Colonic mucosa (tissue), 4 donors: ENCODE data around the gene ESD. TPM values are rescaled to one million over a fixed set of nuclear protein-coding genes. Genes with fewer than 3 reads are reported as not detected.
"Not testable (repeated sequence)": the region's sequence is repeated elsewhere in the genome, so short reads cannot be mapped to it uniquely, and the experiment has no call there.

Experiments
- DNase-seq: peaks from one replicate; pipeline ENCODE4 v3.0.0-alpha.2; 2020
- H3K27ac ChIP-seq: fragments of 200-600 bp; one replicate; pipeline ENCODE4 v1.8.0; 2021
- H3K27me3 ChIP-seq: fragments of 200-600 bp; one replicate; pipeline ENCODE4 v1.8.0; 2021
- H3K36me3 ChIP-seq: fragments of 200-600 bp; one replicate; pipeline ENCODE4 v1.8.0; 2021
- H3K4me1 ChIP-seq: fragments of 200-600 bp; one replicate; pipeline ENCODE4 v1.8.0; 2021; ENCODE audit warnings: mild to moderate bottlenecking
- H3K4me3 ChIP-seq: fragments of 200-600 bp; one replicate; pipeline ENCODE4 v1.8.0; 2021
- H3K9ac ChIP-seq, 2 donors: one replicate each; pipeline ENCODE4 v1.7.0; 2013; ENCODE audit warnings: control low read depth in 2 of 2, low read depth in 2 of 2, low read length in 2 of 2
- H3K9me3 ChIP-seq: fragments of 200-600 bp; one replicate; pipeline ENCODE4 v1.8.0; 2021
- CTCF ChIP-seq: fragments of 200-600 bp; IDR thresholded peaks from one replicate; pipeline ENCODE4 v1.8.0; 2022; ENCODE audit warnings: antibody characterized with exemption, mild to moderate bottlenecking
- intact Hi-C: fragments of 100-400 bp; cut with DNase I; formaldehyde crosslinking; loops from one replicate; pipeline ENCODE4 v1.14.1; 2022
- total RNA-seq, 2 donors: library from RNA; stranded (reverse); fragmentation: NEBNext Ultra II Directional in 1 of 2; extraction: Animal tissue kit (Norgen Biotek cat#: 25700) in 1 of 2; gene quantifications; one replicate each; pipeline ENCODE4 v1.2.1, GENCODE V29; 2021
- donor health status: healthy.
- donor health status: DM: no; HTN: no; CAD: no.
- donor health status: DM: no; HTN: no; CAD: no.

ESD gene
- total RNA-seq, 2 donors from 2014 or later, result 100 to 122 TPM

DNA sequence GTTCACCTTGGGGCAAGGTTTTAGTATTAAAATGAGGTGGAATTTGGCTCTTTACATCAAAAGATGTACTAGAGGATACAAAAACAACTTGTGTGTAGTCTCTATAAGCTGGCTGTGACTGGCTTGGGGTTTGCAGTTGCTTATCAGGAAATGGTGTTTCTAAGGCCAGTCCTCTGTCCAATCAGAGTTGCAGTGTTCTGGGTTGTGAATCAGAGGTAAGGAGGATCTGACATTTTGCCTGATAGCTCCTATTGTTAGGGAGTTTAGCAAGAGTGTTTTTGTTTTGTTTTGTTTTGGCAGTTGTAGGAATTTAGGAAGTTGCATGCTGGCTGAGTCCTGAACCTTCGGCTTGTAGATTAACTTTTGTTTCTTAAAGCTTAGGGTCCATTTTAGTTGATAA, 20.1 kb upstream of the ESD start:
- Histone ChIP-seq H3K9me3 (no peaks in the 10 kb centered on the region), H3K4me1 (no peaks in the 10 kb centered on the region), H3K27me3 (no peaks in the 10 kb centered on the region), H3K9ac (no peak overlapping the region), H3K27ac (no peak overlapping the region), H3K36me3 (no peaks in the 10 kb centered on the region), H3K4me3 (no peak overlapping the region)
- DNase-seq, result no peak
- intact Hi-C loops, result no loop called here
- TF ChIP-seq CTCF, result no peak

- Histone ChIP-seq H3K9me3 (no peaks in the 10 kb centered on the region), H3K27me3 (no peaks in the 10 kb centered on the region), H3K4me3 (no peak overlapping the region), H3K36me3 (no peaks in the 10 kb centered on the region), H3K27ac (no peak overlapping the region), H3K4me1 (no peaks in the 10 kb centered on the region), H3K9ac (no peak overlapping the region)
- DNase-seq, result no peak
- TF ChIP-seq CTCF, result no peak
- intact Hi-C loops, result no loop called here
These were observed 19.4 kb upstream of the ESD start for GRCh38 chr13:46816371-46816770.

GRCh38 chr13:46812301-46812797, 15.4 kb upstream of the ESD start:
- no peak for TF ChIP-seq CTCF
- H3K4me3 ChIP-seq, result no peak overlapping the region
- no peaks in the 10 kb centered on the region for H3K27me3 ChIP-seq

DNA sequence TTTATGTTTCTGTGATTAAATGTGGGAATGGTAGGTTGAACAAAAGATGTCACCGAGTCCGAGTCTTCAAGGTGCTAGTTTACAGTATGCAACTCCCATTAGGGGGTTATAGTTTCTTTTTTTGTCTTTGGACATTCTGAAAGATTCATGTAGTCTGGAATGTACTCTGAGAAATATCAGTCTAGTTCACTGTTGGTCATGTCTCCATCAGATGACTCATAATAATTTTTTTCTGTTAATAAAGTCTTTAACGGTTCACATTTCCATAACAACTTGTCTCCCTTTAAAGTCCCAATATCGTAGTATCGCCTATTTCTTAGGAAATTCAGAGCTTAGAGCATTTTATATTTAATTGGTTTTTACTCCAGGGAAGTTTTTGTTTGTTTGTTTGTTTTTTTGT, 13.5 kb upstream of the ESD start:
- Histone ChIP-seq H3K9me3 (no peaks in the 10 kb centered on the region), H3K4me3 (no peak overlapping the region), H3K9ac (no peak overlapping the region), H3K27ac (no peak overlapping the region), H3K4me1 (no peaks in the 10 kb centered on the region), H3K36me3 (no peaks in the 10 kb centered on the region), H3K27me3 (no peaks in the 10 kb centered on the region)
- no peak for DNase-seq
- no peak for TF ChIP-seq CTCF
- intact Hi-C loops, result no loop called here

More at GRCh38 chr13:46812301-46812797, 15.4 kb upstream of the ESD start:
- Histone ChIP-seq H3K9ac (no peak overlapping the region), H3K4me1 (no peaks in the 10 kb centered on the region), H3K36me3 (no peaks in the 10 kb centered on the region), H3K27ac (no peak overlapping the region), H3K9me3 (no peaks in the 10 kb centered on the region)
- no peak for DNase-seq
- intact Hi-C loops, result no loop called here

DNA sequence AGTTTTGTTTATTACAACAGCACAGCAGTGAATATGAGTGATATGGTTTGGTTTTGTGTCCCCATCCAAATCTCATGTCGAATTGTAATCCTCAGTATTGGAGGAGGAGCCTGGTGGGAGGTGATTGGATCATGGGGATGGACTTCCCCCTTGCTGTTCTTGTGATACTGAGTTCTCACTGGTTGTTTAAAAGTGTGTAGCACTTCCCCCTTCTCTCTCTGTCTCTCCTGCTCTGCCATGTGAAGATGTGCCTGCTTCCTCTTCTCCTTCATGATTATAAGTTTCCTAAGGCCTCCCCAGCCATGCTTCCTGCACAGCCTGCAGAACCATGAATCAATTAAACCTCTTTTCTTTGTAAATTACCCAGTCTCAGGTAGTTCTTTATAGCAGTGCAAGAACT, 8.0 kb upstream of the ESD start:
- intact Hi-C loops, H3K27me3 ChIP-seq, H3K36me3 ChIP-seq, H3K4me1 ChIP-seq, H3K9me3 ChIP-seq, H3K4me3 ChIP-seq, H3K9ac ChIP-seq, H3K27ac ChIP-seq, DNase-seq: not testable (repeated sequence)

GRCh38 chr13:46804391-46804815, 7.4 kb upstream of the ESD start:
- H3K4me1 ChIP-seq, result no peaks in the 10 kb centered on the region
- TF ChIP-seq CTCF, result no peak
- DNase-seq, result no peak

More at GRCh38 chr13:46804391-46804815, 7.4 kb upstream of the ESD start:
- intact Hi-C loops, result no loop called here
- H3K9ac ChIP-seq, result no peak overlapping the region
- no peaks in the 10 kb centered on the region for H3K9me3 ChIP-seq
- no peaks in the 10 kb centered on the region for H3K36me3 ChIP-seq
- H3K27me3 ChIP-seq, result no peaks in the 10 kb centered on the region
- H3K4me3 ChIP-seq, result no peak overlapping the region
- H3K27ac ChIP-seq, result no peak overlapping the region
